HEK293 (cell line): ENCODE results near the gene CDH2.

ENCODE experiments used
- CTCF ChIA-PET: fragments of 350-600 bp; formaldehyde crosslinking; extraction: SDS; loops from one replicate; lab custom pipeline; 2021; ENCODE audit warnings: antibody characterized with exemption; lab: Yijun Ruan, JAX
- POLR2A ChIA-PET: fragments of 300-600 bp; formaldehyde crosslinking; extraction: SDS; loops from one replicate; lab custom pipeline; 2020; ENCODE audit warnings: antibody characterized with exemption, inconsistent platforms; lab: Yijun Ruan, JAX
- H3K27ac ChIP-seq: fragments of 200-500 bp; sonication (Bioruptor generic); 2 replicates; pipeline ENCODE4 v1.5.1; 2014; ENCODE audit warnings: low read depth, low read length, control low read depth, inconsistent platforms; ENCODE audit errors: extremely low read depth
- H3K36me3 ChIP-seq, 2 experiments: fragments of 200-500 bp in 1 of 2; sonication (Bioruptor generic) in 1 of 2; 1 replicate in 1 of 2; 2 replicates in 1 of 2; pipeline ENCODE4 v1.5.1; 2014 to 2017; ENCODE audit warnings: inconsistent platforms in 2 of 2, low read length in 2 of 2; ENCODE audit not compliant: control insufficient read depth in 2 of 2, insufficient read depth in 1 of 2
- H3K4me1 ChIP-seq: fragments of 200-500 bp; sonication (Bioruptor generic); 2 replicates; pipeline ENCODE4 v1.5.1; 2014; ENCODE audit warnings: mild to moderate bottlenecking, low read length, inconsistent platforms; ENCODE audit not compliant: control insufficient read depth, insufficient read depth
- H3K4me3 ChIP-seq: 2 replicates; pipeline ENCODE4 v1.5.1; 2011; ENCODE audit warnings: low read depth, mild to moderate bottlenecking, control low read depth, low read length, moderate library complexity
- H3K9me3 ChIP-seq: fragments of 200-500 bp; sonication (Bioruptor generic); 2 replicates; pipeline ENCODE4 v1.5.1; 2014; ENCODE audit warnings: low read depth, low read length, inconsistent platforms; ENCODE audit not compliant: control insufficient read depth, insufficient read depth
- BCL11B ChIP-seq: fragments of 450-650 bp; formaldehyde crosslinking; IDR thresholded peaks from 2 replicates; pipeline ENCODE4 v1.5.1; 2016; ENCODE audit warnings: low read depth, missing biosample characterization, missing genetic modification characterization
- MZF1 ChIP-seq: fragments of 450-650 bp; formaldehyde crosslinking; IDR thresholded peaks from 2 replicates; pipeline ENCODE4 v1.5.1; 2017; ENCODE audit warnings: missing biosample characterization, missing genetic modification characterization, borderline replicate concordance
- SETDB1 ChIP-seq: IDR thresholded peaks from one replicate; pipeline ENCODE4 v1.6.1; 2017; ENCODE audit warnings: mild to moderate bottlenecking, low read length, moderate library complexity, mixed read lengths; ENCODE audit not compliant: insufficient read length
- TRIM28 ChIP-seq: IDR thresholded peaks from 2 replicates; pipeline ENCODE4 v1.6.1; 2011; ENCODE audit warnings: low read length, control low read depth, borderline replicate concordance
- ZNF10 ChIP-seq: fragments of 450-650 bp; formaldehyde crosslinking; IDR thresholded peaks from 2 replicates; pipeline ENCODE4 v1.5.1; 2017; ENCODE audit warnings: missing biosample characterization, missing genetic modification characterization
- ZNF114 ChIP-seq: fragments of 450-650 bp; formaldehyde crosslinking; IDR thresholded peaks from 2 replicates; pipeline ENCODE4 v1.5.0; 2017; ENCODE audit warnings: missing biosample characterization, missing genetic modification characterization
- ZNF169 ChIP-seq: fragments of 450-650 bp; formaldehyde crosslinking; IDR thresholded peaks from 2 replicates; pipeline ENCODE4 v1.5.1; 2016; ENCODE audit warnings: missing biosample characterization, missing genetic modification characterization
- ZNF2 ChIP-seq: fragments of 450-650 bp; formaldehyde crosslinking; IDR thresholded peaks from 2 replicates; pipeline ENCODE4 v1.5.1; 2016; ENCODE audit warnings: missing biosample characterization, missing genetic modification characterization
- ZNF211 ChIP-seq: fragments of 450-650 bp; formaldehyde crosslinking; IDR thresholded peaks from 2 replicates; pipeline ENCODE4 v1.5.1; 2016; ENCODE audit warnings: low read depth, missing biosample characterization, missing genetic modification characterization
- ZNF23 ChIP-seq: fragments of 450-650 bp; formaldehyde crosslinking; IDR thresholded peaks from 2 replicates; pipeline ENCODE4 v1.5.1; 2016; ENCODE audit warnings: missing biosample characterization, missing genetic modification characterization, borderline replicate concordance
- ZNF239 ChIP-seq: fragments of 450-650 bp; formaldehyde crosslinking; IDR thresholded peaks from 2 replicates; pipeline ENCODE4 v1.5.1; 2016; ENCODE audit warnings: missing biosample characterization, missing genetic modification characterization
- ZNF394 ChIP-seq: fragments of 450-650 bp; formaldehyde crosslinking; IDR thresholded peaks from 2 replicates; pipeline ENCODE4 v1.5.1; 2016; ENCODE audit warnings: missing biosample characterization, missing genetic modification characterization, mild to moderate bottlenecking, moderate library complexity, borderline replicate concordance
- ZNF555 ChIP-seq: fragments of 450-650 bp; formaldehyde crosslinking; conservative IDR thresholded peaks from 2 replicates; pipeline ENCODE4 v1.5.1; 2017; ENCODE audit warnings: missing biosample characterization, mild to moderate bottlenecking, missing genetic modification characterization, inconsistent platforms
- ZNF596 ChIP-seq: fragments of 450-650 bp; IDR thresholded peaks from 2 replicates; pipeline ENCODE4 v1.5.0; 2018; ENCODE audit warnings: missing biosample characterization, mild to moderate bottlenecking, missing genetic modification characterization, moderate library complexity
- ZNF785 ChIP-seq: fragments of 450-650 bp; formaldehyde crosslinking; IDR thresholded peaks from 2 replicates; pipeline ENCODE4 v1.5.1; 2016; ENCODE audit warnings: missing biosample characterization, missing genetic modification characterization
- TF ChIP-seq, protein P1 (sequence below): fragments of 450-650 bp; formaldehyde crosslinking; conservative IDR thresholded peaks from 2 replicates; pipeline ENCODE4 v1.5.1; 2016; ENCODE audit warnings: low read depth, missing biosample characterization, missing genetic modification characterization
- TF ChIP-seq, protein P2 (sequence below): fragments of 450-650 bp; formaldehyde crosslinking; IDR thresholded peaks from 2 replicates; pipeline ENCODE4 v1.5.1; 2017; ENCODE audit warnings: missing biosample characterization, missing genetic modification characterization

Gene CDH2

DNA sequence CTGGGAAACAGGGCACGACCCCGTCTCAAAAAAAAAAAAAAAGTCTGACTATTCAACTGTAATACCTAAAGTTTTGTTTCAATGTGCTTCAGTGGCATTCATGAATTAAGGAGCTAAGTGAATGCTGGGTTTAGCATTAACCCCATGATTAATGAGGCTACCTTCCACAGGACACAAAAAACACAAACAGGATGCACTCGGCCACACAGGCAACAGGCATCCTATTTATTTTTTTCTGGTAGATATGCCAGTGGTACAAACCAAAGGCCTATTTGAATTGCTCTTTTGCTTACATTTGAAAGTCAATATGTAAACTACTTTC, 48.3 kb downstream of the CDH2 start (continued):
- TF ChIP-seq, protein P1, sequence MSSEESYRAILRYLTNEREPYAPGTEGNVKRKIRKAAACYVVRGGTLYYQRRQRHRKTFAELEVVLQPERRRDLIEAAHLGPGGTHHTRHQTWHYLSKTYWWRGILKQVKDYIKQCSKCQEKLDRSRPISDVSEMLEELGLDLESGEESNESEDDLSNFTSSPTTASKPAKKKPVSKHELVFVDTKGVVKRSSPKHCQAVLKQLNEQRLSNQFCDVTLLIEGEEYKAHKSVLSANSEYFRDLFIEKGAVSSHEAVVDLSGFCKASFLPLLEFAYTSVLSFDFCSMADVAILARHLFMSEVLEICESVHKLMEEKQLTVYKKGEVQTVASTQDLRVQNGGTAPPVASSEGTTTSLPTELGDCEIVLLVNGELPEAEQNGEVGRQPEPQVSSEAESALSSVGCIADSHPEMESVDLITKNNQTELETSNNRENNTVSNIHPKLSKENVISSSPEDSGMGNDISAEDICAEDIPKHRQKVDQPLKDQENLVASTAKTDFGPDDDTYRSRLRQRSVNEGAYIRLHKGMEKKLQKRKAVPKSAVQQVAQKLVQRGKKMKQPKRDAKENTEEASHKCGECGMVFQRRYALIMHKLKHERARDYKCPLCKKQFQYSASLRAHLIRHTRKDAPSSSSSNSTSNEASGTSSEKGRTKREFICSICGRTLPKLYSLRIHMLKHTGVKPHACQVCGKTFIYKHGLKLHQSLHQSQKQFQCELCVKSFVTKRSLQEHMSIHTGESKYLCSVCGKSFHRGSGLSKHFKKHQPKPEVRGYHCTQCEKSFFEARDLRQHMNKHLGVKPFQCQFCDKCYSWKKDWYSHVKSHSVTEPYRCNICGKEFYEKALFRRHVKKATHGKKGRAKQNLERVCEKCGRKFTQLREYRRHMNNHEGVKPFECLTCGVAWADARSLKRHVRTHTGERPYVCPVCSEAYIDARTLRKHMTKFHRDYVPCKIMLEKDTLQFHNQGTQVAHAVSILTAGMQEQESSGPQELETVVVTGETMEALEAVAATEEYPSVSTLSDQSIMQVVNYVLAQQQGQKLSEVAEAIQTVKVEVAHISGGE (tag by site-specific recombination) = no peak
- TF ChIP-seq ZNF239 (tag by site-specific recombination) (no peak), SETDB1 (no peak), ZNF596 (no peak), ZNF211 (no peak), ZNF114 (tag by site-specific recombination) (no peak), MZF1 (tag by site-specific recombination) (no peak), ZNF555 (tag by site-specific recombination) (no peak), BCL11B (tag by site-specific recombination) (no peak)
- TF ChIP-seq, protein P2, sequence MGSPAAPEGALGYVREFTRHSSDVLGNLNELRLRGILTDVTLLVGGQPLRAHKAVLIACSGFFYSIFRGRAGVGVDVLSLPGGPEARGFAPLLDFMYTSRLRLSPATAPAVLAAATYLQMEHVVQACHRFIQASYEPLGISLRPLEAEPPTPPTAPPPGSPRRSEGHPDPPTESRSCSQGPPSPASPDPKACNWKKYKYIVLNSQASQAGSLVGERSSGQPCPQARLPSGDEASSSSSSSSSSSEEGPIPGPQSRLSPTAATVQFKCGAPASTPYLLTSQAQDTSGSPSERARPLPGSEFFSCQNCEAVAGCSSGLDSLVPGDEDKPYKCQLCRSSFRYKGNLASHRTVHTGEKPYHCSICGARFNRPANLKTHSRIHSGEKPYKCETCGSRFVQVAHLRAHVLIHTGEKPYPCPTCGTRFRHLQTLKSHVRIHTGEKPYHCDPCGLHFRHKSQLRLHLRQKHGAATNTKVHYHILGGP (tag by site-specific recombination) = no peak

DNA sequence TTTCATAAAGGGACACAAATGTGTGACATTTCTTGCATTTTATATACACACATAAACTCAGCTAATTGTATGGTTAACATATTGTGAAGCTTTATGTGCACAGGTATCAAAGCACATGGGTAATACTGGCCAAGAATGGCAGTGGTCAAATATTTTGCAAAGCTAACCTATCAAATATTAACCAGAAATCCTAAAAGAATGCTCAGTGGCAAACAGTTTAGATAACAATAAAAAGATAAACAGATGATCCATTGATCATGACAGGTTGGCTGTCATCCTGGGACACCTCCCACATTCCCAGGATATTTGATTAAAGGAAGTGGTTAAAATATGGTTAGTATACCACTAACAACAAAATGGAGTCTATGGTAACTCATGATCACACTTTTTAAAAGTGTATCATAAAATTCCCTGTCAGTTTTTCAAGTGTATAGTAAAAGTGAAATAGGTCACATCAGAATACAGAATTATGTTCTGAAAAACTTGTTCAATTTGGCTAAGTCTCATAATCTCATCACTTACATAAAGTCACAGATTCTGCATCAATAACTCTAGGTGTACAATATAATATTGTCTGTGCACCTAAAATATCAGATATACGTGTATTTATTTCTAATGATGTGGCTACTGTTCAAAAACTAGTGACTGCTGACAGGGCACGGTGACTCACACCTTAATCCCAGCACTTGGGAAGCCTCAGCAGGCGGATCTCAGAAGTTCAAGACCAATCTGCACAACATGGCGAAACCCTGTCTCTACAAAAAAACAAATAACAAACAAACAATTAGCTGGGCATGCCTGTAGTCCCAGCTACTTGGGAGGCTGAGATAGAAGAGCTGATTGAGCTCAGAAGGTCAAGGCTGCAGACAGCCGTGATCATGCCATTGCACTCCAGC, 48.9 kb downstream of the CDH2 start:
- Histone ChIP-seq H3K27ac (no peak overlapping the region), H3K36me3 (no peaks in the 10 kb centered on the region), H3K9me3 (no peaks in the 10 kb centered on the region), H3K4me3 (no peak overlapping the region), H3K4me1 (peaks cover 12% of the 10 kb centered on the region)
- ChIA-PET CTCF (interaction anchor here (1.0 kb wide), 1 partner anchor 12 kb away, joined by 3 read pairs; no protein-coding TSS in a partner anchor), POLR2A (interaction anchor here (0.9 kb wide), 1 partner anchor 49 kb away, joined by 7 read pairs; the partner anchor contains the start of gene CDH2)
- 0 out of 2 replicates have a peak, but pooled peaks have one; percentile 25 for TF ChIP-seq TRIM28
- no peak for TF ChIP-seq ZNF10 (tag by site-specific recombination)

DNA sequence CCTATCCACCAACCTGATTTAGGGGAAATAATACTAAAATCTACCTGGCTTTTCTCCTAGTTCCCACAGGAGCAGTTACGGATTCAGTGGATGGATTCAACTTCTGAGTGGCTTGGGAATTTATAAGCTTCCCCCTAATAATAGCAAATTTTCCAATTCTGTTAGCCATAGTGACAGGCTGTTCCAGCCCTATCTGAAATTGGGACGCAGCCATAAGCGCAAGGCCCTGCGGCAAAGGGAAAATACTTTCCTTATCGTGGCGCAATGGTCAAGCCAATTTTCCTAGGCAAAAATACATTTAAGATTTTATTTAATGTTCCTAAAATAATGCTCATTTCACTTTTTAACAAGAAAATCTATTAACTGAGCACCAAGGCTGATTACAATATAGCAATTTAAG, 49.7 kb downstream of the CDH2 start:
- ChIA-PET CTCF (interaction anchor here (1.0 kb wide), 1 partner anchor 11 kb away, joined by 3 read pairs; no protein-coding TSS in a partner anchor), POLR2A (no interaction called here)
- Histone ChIP-seq H3K27ac (no peak overlapping the region), H3K9me3 (no peaks in the 10 kb centered on the region), H3K4me3 (no peak overlapping the region), H3K4me1 (peaks cover 12% of the 10 kb centered on the region), H3K36me3 (no peaks in the 10 kb centered on the region)
- TF ChIP-seq ZNF169 (tag by site-specific recombination) (no peak), ZNF2 (tag by site-specific recombination) (no peak), ZNF394 (tag by site-specific recombination) (no peak), ZNF785 (tag by site-specific recombination) (no peak), ZNF23 (tag by site-specific recombination) (no peak)
